Fibroblast of skin of back (primary cell): ENCODE measurements around the gene SHISA3.

Experiments used
- DNase-seq: peaks from one replicate; pipeline ENCODE4 v3.0.0-alpha.2; 2013

SHISA3 gene

DNA sequence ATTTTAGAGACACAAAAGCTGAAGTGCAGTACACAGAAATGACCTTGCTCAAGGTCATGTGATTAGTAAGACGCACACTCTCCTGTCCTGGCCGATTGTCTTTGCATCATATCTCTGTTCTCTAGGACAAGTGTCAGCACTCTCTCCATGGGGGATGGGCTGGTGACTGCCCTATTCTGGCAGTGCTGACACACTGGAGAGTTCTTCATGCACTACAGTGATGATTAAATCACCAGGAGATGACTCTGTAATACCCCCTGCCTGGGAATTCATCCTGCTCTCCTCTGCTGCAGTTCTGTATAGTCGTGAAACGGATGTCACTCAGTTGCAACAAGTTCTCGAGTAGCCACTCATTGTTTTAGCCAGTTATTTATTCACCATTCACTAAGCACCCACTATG is 5.3 kb upstream of the SHISA3 start:
- DNase-seq = peak; percentile 64

DNA sequence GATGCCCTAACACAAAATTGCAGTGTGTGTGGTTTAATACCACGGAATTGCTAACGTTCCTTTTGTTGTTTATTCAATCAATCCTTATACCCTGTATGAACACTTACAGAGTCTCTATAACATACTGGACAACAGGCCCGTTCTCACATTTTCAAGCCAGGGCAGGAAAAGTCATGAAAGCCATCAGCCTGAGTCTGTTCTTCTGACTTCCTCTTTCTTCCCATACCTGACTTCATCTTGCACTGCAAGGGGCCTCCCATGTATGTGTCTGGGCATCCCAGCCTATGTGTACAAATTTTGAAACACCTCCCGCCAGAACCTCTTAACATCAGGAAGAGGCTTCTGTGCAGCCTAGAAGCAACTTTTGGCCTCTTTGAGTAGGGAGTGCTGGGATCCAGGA is 4.9 kb upstream of the SHISA3 start:
- no peak for DNase-seq

GRCh38 chr4:42395595-42395994 is 1.7 kb upstream of the SHISA3 start:
- DNase-seq = no peak

DNA sequence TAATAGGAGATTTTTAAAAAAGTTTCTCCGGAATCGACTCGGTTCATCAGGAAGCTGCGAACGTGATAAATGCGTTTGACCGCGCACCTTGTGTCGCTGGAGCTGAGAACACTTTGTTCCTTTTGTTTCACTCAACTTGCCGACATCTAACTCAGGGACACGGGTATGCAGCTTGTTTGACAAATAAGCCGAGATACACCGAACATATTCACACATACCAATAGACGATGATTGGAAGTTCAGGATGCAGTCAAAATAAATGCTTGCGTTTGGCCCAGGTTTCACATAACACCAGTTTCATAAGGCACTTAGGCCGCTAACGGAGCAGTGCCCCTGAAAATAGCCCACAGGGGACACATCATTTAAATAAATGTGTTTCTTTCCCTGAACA is 932 bp upstream of the SHISA3 start:
- DNase-seq = no peak

- no peak for DNase-seq
Measured at GRCh38 chr4:42397635-42398170, 415 bp downstream of the SHISA3 start.

DNA sequence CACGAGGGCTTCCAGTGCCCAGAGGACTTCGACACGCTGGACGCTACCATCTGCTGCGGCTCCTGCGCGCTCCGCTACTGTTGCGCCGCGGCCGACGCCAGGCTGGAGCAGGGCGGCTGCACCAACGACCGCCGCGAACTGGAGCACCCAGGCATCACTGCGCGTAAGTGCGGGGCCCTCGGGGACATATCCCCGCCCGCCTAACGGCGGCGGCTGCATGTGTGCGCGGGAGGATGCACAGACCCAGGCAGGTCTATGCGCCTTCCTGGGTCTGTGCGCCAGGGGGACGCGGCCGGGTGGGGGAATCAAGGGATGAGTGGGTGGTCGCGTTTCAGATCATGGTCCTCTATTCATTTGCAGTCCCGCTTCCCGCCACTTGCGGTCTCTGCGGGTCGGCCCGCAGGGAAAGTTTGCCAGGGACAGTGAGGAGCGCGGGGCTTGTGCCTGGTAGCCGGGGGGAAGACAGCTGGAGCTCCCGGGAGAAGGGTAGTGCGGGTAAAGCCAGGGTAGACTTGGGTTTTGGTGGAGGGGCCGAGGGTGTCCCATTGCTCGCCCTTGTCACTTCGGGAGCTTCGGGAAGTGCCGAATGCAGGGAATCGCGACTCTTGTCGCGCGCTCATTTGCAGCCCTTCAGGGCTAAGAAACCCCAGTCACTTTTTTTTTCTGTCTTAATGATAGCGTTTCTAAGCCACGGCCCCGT is 1.0 kb downstream of the SHISA3 start:
- peak; percentile 44 for DNase-seq

DNA sequence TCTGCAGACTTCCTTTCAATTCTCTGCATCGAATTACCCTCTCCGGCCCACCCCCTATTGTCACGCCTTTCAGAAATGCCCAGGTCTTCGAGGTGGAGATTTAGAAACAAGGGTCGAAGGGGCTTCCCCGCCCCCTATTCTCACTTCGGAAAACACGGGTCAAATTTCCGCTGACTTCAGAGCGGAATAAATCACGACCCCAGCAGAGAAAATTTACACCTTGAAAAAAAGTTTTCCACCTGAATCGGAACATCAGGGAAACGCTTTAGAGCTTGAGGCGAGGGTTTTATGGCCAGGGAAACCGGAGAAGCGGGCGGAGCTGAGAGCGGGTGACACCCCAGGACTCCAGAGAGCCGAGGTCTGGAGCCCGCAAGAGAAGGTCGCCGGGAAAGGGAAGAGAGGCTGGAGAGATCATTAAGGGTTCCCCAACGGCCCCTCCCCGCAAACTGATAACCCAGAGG is 1.6 kb downstream of the SHISA3 start:
- no peak for DNase-seq

- DNase-seq = no peak
Measured at GRCh38 chr4:42399393-42399792, 2.1 kb downstream of the SHISA3 start.

DNA sequence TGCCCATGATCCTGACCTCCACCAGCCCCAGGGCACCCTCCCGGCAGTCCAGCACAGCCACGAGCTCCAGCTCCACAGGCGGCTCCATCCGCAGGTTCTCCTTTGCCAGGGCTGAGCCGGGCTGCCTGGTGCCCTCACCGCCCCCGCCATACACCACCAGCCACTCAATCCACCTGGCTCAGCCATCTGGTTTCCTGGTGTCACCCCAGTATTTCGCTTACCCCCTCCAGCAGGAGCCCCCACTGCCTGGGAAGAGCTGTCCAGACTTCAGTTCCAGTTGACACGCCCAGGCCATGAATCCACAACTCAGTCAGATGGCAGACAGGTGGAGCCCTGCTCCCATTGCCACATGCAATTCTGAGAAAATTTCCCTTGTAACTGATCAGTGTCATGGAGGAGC is 3.9 kb downstream of the SHISA3 start:
- DNase-seq = no peak

DNA sequence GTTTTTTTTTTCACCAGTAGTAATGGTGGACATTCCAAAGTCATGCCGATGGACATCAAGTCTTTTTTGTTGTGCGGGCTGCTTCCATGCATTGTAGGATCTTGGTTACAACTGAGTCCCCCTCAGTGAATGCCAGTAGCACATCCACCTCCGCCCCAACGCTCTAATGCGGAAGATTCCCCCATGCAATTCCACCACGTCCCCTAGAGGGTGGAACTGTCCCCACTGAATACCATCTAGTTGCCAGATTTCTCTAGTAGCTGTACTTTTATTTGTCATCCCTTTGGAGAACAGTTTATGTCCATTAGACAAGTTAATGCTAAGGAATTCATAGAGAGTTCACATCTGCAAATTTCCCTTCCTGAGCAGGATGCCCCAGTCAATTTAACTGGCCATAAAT is 6.7 kb downstream of the SHISA3 start:
- DNase-seq = no peak

DNA sequence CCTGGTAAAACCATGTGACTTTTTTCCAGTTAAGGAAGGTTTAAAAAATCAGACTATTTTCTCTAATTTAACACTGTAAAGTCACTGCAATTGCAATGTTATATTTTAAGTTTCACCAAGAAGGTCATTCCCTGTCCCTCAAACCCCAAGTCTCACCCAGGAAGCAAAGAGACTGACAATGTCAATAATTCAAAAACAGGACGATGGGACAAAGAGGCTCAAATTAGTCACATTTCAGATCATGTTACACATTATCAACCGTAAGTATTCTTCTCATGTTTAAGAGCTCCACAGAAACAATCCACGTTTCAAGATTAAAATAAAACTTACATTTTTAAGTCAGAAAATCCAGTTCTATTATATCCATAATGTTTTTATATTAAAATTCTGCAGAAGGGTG is 13.2 kb downstream of the SHISA3 start:
- DNase-seq = no peak

DNA sequence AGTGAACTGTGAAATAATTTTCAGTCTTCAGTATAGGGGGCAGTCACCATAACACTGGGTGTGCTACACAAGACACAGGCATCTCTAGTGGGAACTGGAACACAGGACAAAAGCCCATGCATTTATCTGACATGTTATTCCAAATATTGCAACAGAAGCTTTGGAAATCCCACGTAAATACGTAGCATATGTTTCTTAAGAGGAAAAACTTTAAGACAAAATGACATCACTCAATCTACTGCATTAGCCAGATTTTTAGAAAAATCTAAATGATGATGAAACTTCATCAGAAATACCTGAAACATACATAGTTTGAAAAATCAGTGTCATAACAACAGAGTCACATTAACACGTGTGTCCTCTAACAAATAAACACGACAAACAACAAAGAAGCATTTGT is 14.5 kb downstream of the SHISA3 start:
- no peak for DNase-seq

DNA sequence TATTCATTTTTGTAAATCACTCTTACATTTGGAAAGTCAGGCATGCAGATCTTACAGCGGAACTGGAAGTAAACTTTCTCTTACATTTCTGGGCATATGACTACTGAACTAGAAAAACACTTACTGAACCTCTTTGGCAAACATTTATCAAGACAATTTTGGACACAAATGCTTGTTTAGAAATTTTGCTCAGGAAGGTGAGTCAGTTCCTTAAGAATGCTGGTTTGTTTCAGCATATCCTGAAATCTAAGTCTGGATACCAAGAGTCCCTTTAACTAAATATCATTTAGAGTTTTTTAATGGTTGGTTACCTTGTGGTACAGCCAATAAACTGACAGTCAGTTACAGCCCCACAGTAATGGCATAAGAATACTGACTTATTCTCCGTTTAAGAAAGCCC is 15.0 kb downstream of the SHISA3 start:
- DNase-seq = peak; percentile 90

- DNase-seq = peak; percentile 45
Measured at GRCh38 chr4:42415281-42415680, 18.0 kb downstream of the SHISA3 start.

DNA sequence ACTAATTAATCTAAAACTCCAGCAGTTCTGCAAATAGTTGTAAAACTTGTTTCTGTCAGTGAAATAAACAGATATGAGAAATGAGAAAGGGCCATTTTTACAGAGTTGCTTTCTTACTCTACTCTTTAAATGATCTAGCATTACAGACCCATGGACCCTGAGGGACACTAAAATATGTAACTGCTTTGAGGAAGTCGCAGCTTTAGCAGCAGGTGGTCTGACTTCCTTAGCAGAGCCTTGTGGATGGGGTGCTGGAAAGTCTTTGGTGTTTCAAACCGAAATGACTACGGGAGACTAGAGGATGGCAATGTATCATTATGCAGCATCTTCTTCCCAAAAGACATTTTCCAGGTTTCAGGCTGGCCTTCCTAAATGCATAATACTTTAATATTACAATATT is 18.7 kb downstream of the SHISA3 start:
- no peak for DNase-seq

DNA sequence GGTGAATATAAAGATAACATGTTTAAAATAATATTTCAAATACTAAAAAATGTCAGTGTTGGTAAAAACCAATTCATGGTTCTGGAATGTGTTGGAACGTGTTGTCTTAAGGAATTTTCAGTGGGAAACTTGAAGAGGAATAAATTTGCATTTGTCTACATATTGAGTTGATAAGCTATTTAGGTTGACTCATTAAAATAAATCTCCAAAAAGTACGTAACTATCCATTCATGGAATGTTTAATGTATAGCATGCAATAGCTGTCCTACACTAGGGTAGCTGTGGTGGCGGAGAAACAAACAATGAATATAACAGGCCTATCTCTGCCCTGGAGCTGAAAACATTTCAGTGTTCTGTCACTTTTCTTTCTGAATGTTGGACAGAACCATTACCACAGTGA is 20.3 kb downstream of the SHISA3 start:
- DNase-seq = peak; percentile 78

GRCh38 chr4:42420140-42420539 is 22.9 kb downstream of the SHISA3 start:
- DNase-seq = peak; percentile 74

DNA sequence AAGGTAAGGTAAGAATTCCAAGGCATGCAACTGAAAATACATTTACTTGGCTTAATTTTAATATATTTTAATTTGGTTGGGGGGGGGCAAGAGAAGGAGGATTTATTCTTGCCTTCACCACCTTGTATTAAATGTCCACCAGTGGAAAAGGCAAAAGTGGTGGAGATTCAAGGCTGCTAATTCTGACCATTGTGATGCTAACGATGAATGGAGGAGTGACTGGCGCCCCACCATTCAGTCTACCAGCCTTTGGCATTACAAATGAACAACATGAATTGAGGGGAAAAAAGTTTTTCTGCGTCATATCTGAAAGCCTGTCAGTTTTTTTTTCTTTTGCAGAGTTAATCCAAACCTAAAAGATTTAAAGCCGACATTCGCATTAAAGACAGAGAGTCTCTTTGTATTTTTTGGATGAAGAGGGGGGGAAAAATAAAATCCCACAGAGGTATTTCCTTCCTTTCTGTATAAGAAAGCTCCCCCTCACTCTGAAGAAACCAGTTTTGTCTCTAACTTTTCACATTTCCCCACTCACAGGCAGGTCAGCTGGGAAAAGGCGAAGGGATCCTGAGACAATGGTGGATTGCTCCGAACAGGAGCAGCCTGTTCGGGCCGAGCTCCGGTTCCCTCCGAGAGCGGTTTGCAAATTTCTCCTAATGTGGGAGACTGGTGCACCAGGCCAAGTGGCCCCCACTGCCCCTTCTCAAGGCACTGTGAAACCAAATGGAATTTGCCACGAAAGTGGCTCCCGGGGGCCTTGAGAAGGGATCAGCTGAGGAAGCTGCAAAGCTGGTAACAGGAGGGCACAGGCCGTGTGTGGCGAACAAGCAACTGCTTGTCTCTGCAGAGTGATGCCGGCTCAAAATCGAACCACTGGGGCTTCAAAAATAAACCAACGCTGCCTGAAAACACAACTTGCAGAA is 28.1 kb downstream of the SHISA3 start:
- DNase-seq = no peak

DNA sequence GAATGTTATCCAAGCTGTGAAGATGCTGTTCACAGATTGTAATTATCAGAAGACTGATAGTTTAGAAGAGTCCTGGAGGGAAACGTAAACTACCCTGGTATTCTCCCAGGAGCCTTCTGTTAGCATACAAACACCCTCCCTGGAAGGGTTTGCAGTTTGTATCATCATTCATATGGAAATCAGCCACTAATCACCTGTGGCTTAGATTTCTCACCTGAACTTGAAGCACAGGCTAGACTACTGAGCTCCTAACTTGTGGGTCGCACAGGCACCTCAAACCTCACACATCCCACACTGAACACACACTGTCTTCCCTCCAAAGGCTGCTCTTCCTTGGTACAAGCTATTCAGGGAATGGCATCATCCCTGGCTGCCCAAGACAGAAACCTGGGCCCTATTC is 30.7 kb downstream of the SHISA3 start:
- DNase-seq = no peak

DNA sequence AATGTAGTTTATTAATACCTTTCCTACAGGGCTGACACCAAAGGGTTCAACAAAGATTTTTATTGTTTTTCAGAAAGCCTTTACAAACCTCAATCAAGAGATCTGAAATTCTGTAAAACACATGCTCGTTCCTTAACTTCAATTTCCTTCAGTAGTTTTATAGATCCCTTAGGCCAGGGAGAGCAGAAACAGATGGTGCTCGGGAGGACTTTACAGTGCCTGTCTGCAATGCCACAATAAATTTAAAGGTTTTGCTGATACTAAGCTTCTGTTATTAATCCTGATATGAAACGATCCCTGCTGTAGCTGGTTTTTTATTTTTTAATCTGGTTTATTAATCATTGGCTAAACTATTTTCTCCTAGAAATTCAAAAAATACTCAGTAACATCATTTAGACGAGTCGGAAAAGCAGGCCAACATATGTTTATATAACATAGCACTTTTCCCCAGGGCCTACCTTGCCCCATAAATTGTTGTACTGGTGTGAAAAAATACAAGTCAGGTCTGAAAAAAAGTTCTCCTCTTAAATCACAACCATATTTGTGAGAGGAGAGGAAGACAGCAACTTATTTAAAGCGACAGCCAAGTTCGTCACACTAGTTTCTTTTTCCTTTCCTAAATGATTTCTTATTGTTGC is 39.8 kb downstream of the SHISA3 start:
- no peak for DNase-seq

DNA sequence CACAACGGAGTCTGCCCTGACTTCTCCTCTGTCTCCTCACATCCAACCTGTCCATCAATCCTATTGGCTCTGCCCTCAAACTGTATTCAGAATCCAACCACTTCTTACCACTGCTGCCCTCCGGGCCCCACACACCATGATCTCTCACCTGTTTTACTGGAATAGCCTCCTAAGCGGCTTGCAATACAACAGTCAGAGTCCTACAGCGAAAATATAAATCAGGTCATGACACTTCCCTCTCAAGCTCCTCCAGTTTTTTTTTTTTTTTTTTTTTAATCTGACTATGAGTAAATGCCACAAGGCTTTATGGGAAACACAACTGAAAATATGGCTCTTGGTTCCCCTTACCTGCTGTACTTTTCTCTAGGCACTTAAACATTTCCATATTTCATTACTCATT is 42.8 kb downstream of the SHISA3 start:
- DNase-seq = no peak

GRCh38 chr4:42442601-42443000 is 45.3 kb downstream of the SHISA3 start:
- DNase-seq = no peak

- no peak for DNase-seq
Measured at GRCh38 chr4:42445038-42445437, 47.8 kb downstream of the SHISA3 start.
